B cell (primary cell): ENCODE results near the gene ZNF428. TPM values are rescaled to one million over a fixed set of nuclear protein-coding genes. Genes with fewer than 3 reads are reported as not detected.
A peak's percentile ranks its signal among the peaks of the same experiment; 100 is the strongest.

Source experiments
- ATAC-seq: fragments of 200-7000 bp; cut with Tn5 transposase; one replicate; pipeline ENCODE4 v1.10.0; 2021; ENCODE audit warnings: low read depth, mild to moderate bottlenecking, moderate number of reproducible peaks, moderate library complexity
- CTCF ChIA-PET: fragments of 350-600 bp; sonication (Branson Sonifier 250); formaldehyde crosslinking; loops from one replicate; lab custom pipeline; 2021; ENCODE audit warnings: antibody characterized with exemption, inconsistent platforms; lab: Charles Lee
- POLR2A ChIA-PET: fragments of 350-600 bp; sonication (Branson Sonifier 250); formaldehyde crosslinking; loops from one replicate; lab custom pipeline; 2021; ENCODE audit warnings: antibody characterized with exemption; lab: Charles Lee
- DNase-seq: peaks from one replicate; pipeline ENCODE4 v3.0.0; 2013
- H2AFZ ChIP-seq: 2 replicates; pipeline ENCODE4 v1.6.1; 2012; ENCODE audit warnings: mild to moderate bottlenecking, low read depth, low read length; ENCODE audit not compliant: insufficient read depth, poor library complexity, severe bottlenecking
- H3K27ac ChIP-seq, 2 donors: 1 replicate in 1 of 2; 2 replicates in 1 of 2; pipeline ENCODE4 v1.5.1; 2012 to 2013; ENCODE audit warnings: low read length in 2 of 2, mild to moderate bottlenecking in 2 of 2, moderate library complexity in 1 of 2
- H3K27me3 ChIP-seq, 4 experiments: fragments of 200-600 bp in 1 of 4; sonication (generic) in 1 of 4; replicated peaks in 1 of 4; 1 replicate in 2 of 4; 2 replicates in 2 of 4; pipeline versions ENCODE4 v1.6.1 to v1.7.0; 2013 to 2016; ENCODE audit warnings: low read length in 3 of 4, mild to moderate bottlenecking in 2 of 4, mixed read lengths in 1 of 4, moderate library complexity in 1 of 4; ENCODE audit not compliant: insufficient read depth in 4 of 4, control insufficient read depth in 3 of 4; ENCODE audit errors: control extremely low read depth in 1 of 4
- H3K36me3 ChIP-seq, 2 experiments: replicated peaks in 1 of 2; 1 replicate in 1 of 2; 2 replicates in 1 of 2; pipeline versions ENCODE4 v1.6.1 to v1.7.1; 2013; ENCODE audit warnings: low read length in 1 of 2; ENCODE audit not compliant: insufficient read depth in 2 of 2, control insufficient read depth in 1 of 2; ENCODE audit errors: control extremely low read depth in 1 of 2, extremely low read depth in 1 of 2
- H3K4me1 ChIP-seq, 2 donors: fragments of 200-600 bp in 1 of 2; sonication (generic) in 1 of 2; 1 replicate in 1 of 2; 2 replicates in 1 of 2; pipeline versions ENCODE4 v1.5.1 to v1.6.1; 2013 to 2017; ENCODE audit warnings: low read length in 2 of 2; ENCODE audit not compliant: control insufficient read depth in 2 of 2, insufficient read depth in 2 of 2
- H3K4me2 ChIP-seq: replicated peaks from 2 replicates; pipeline ENCODE3; 2012; ENCODE audit warnings: mild to moderate bottlenecking, low read depth, low read length; ENCODE audit not compliant: poor library complexity, severe bottlenecking
- H3K4me3 ChIP-seq, 5 experiments: fragments of 200-600 bp in 1 of 5; sonication (generic) in 1 of 5; 1 replicate in 3 of 5; 2 replicates in 2 of 5; pipeline versions ENCODE4 v1.5.1 to v1.7.0; 2011 to 2016; ENCODE audit warnings: low read length in 4 of 5, mild to moderate bottlenecking in 4 of 5, low read depth in 2 of 5, control low read depth in 1 of 5, moderate library complexity in 1 of 5; ENCODE audit not compliant: insufficient read depth in 1 of 5; ENCODE audit errors: control extremely low read depth in 1 of 5, extremely low read depth in 1 of 5
- H3K79me2 ChIP-seq: fragments of 200-600 bp; sonication (generic); one replicate; pipeline ENCODE4 v1.6.0; 2016; ENCODE audit warnings: low read length; ENCODE audit not compliant: control insufficient read depth, insufficient read depth
- H3K9ac ChIP-seq: fragments of 200-600 bp; sonication (generic); 2 replicates; pipeline ENCODE4 v1.6.1; 2017; ENCODE audit warnings: mild to moderate bottlenecking, low read length, moderate library complexity
- H3K9me3 ChIP-seq, 3 donors: one replicate each; pipeline versions ENCODE4 v1.6.1 to v1.7.1; 2013; ENCODE audit warnings: low read length in 2 of 3; ENCODE audit not compliant: control insufficient read depth in 2 of 3, insufficient read depth in 1 of 3; ENCODE audit errors: control extremely low read depth in 1 of 3
- H4K20me1 ChIP-seq: 2 replicates; pipeline ENCODE4 v1.6.0; 2012; ENCODE audit warnings: mild to moderate bottlenecking, low read length; ENCODE audit not compliant: insufficient read depth, control insufficient read depth, poor library complexity, severe bottlenecking
- H3K27ac Mint-ChIP-seq: one replicate; pipeline ENCODE4 v1.8.0; 2021; ENCODE audit warnings: mixed read lengths
- H3K27me3 Mint-ChIP-seq: one replicate; pipeline ENCODE4 v1.8.0; 2021; ENCODE audit warnings: mixed read lengths
- H3K4me1 Mint-ChIP-seq: one replicate; pipeline ENCODE4 v1.8.0; 2021; ENCODE audit warnings: mixed read lengths
- H3K4me3 Mint-ChIP-seq: one replicate; pipeline ENCODE4 v1.8.0; 2021; ENCODE audit warnings: mixed read lengths
- H3K9me3 Mint-ChIP-seq: one replicate; pipeline ENCODE4 v1.8.0; 2022; ENCODE audit warnings: mixed read lengths; ENCODE audit not compliant: insufficient read depth
- CTCF ChIP-seq: fragments of 200-600 bp; IDR thresholded peaks from one replicate; pipeline ENCODE4 v1.8.0; 2022; ENCODE audit warnings: antibody characterized with exemption, mild to moderate bottlenecking
- EZH2 ChIP-seq: IDR thresholded peaks from 2 replicates; pipeline ENCODE4 v1.6.1; 2012; ENCODE audit warnings: borderline replicate concordance, low read depth, mild to moderate bottlenecking, moderate library complexity, low read length; ENCODE audit not compliant: insufficient read depth, poor library complexity, severe bottlenecking
- WGBS: methylation state at CpG from one replicate; pipeline ENCODE4 v1.1.5; 2013; ENCODE audit warnings: missing lambda C conversion rate; ENCODE audit not compliant: insufficient coverage; 5-methylcytosine and 5-hydroxymethylcytosine counted together
- intact Hi-C: fragments of 100-400 bp; cut with micrococcal nuclease; formaldehyde crosslinking; loops from one replicate; pipeline ENCODE4 v1.10.0; 2022
- polyA plus RNA-seq: library from polyadenylated mRNA; depleted of rRNA; stranded (reverse); fragments of >200 nt; gene quantifications from 2 replicates; pipeline ENCODE4 v1.2.3, GENCODE V29; 2012
- total RNA-seq, 2 donors: library from RNA; stranded (reverse); fragments of 120-200 nt in 1 of 2; gene quantifications; 1 replicate in 1 of 2; 2 replicates in 1 of 2; pipeline versions ENCODE4 v1.2.3 to v1.2.4, GENCODE V29; 2013 to 2022

Gene ZNF428
- total and polyA plus RNA-seq, 2 donors (not counting 1 experiment from before 2014, with no cell fraction given) = 16.9 to 19.7 TPM

GRCh38 chr19:43668406-43669109, 49.1 kb upstream of the ZNF428 start:
- DNase-seq (peak; percentile 92), ATAC-seq (peak; percentile 85)
- TF ChIP-seq EZH2 = no peak
- TF ChIP-seq CTCF = no peak
- CTCF ChIA-PET = interaction anchor here (0.7 to 2.6 kb wide), 14 partner anchors 9 to 167 kb away, joined by 3 to 10 read pairs (median 3); partner anchors contain the start of gene IRGQ
- Mint-ChIP-seq H3K27ac (peak overlapping the region; percentile 39), H3K4me3 (peak overlapping the region; percentile 84), H3K27me3 (peaks cover 14% of the 10 kb centered on the region), H3K9me3 (no peaks in the 10 kb centered on the region), H3K4me1 (peaks cover 37% of the 10 kb centered on the region)
- H4K20me1 ChIP-seq = no peaks in the 10 kb centered on the region
- no peaks in the 10 kb centered on the region for H3K36me3 ChIP-seq
- H3K4me3 ChIP-seq = peak overlapping the region; percentile 35 to 79 (median 59)
- H3K4me2 ChIP-seq = peak overlapping the region; percentile 99
- no peaks in the 10 kb centered on the region for H3K79me2 ChIP-seq
- peaks cover 35 to 42% of the 10 kb centered on the region in 2 donors for H3K4me1 ChIP-seq
- no peak overlapping the region for H3K27ac ChIP-seq
- intact Hi-C loops = loop anchor here (1.0 to 2.0 kb wide), 5 partner anchors 33 to 205 kb away; partner anchors contain the start of gene ZNF575
- under 1% methylated on average over 44 of the region's 44 CpGs for WGBS
- POLR2A ChIA-PET = interaction anchor here (0.6 to 0.8 kb wide), 4 partner anchors 108 to 1245 kb away, joined by 3 to 5 read pairs (median 4); no protein-coding TSS in a partner anchor
- peaks cover 0 to 27% (median 7%) of the 10 kb centered on the region in 4 experiments for H3K27me3 ChIP-seq
- H3K9ac ChIP-seq = peak overlapping the region; percentile 70
- peak overlapping the region; percentile 86 for H2AFZ ChIP-seq
- peaks cover 0 to 23% (median 0%) of the 10 kb centered on the region in 3 donors for H3K9me3 ChIP-seq
